Activated T-cell treated with anti-CD3 and anti-CD28 coated beads for 24 hours (primary cell): Measurements from ENCODE around the gene SPATA45.
"Not testable (repeated sequence)": the region's sequence is repeated elsewhere in the genome, so short reads cannot be mapped to it uniquely, and the experiment has no call there.

ENCODE experiments used
- DNase-seq: peaks from one replicate; pipeline ENCODE4 v3.0.0-alpha.2; 2020; ENCODE audit warnings: low read depth

SPATA45 gene

GRCh38 chr1:212847549-212847948, at the start of gene SPATA45:
Gene SPATA45, minus strand, starts transcription at chr1:212847649. Its CDS starts 11,500 bp downstream, at chr1:212836149.
- DNase-seq: no peak

GRCh38 chr1:212892108-212892507, 44.7 kb upstream of the SPATA45 start:
- DNase-seq: no peak

DNA sequence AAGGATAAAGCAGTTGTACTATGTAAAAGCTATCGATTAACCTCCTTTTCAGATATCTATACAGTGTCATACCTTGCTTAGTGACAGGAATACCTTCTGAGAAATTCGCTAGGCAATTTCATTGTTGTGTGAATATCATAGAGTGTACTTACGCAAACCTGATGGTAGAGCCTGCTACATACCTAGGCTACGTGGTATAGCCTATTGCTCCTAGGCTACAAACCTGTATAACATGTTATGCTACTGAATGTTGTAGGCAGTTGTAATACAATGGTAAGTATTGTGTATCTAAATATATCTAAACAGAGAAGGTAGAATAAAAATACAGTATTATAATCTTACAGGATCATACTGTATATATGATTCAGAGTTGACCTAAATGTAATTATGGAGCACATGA, 37.1 kb upstream of the SPATA45 start:
- no peak for DNase-seq

GRCh38 chr1:212879947-212880690, 32.7 kb upstream of the SPATA45 start:
- DNase-seq: no peak

DNA sequence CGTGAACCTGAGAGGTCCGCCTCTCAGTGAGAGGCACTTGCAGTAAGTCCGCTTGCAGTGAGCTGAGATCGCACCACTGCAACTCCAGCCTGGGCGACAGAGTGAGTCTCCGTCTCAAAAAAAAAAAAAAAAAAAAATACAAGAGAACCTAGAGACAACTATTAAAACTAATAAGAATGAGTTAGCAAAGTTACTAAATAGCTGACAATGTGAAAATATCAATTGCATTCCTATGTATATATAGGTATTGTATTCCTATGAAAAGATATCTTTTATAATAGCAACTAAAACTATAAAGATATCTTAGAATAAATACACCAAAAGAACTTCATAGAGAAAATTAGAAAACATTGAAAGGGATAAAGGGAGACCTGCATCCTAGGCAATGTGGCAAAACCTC, 31.0 kb upstream of the SPATA45 start:
- no peak for DNase-seq

- DNase-seq: no peak
Measured at GRCh38 chr1:212873518-212873917, 26.1 kb upstream of the SPATA45 start.

GRCh38 chr1:212871976-212872375, 24.5 kb upstream of the SPATA45 start:
- no peak for DNase-seq

GRCh38 chr1:212867192-212867591, 19.7 kb upstream of the SPATA45 start:
- DNase-seq: no peak

- DNase-seq: no peak
Measured at GRCh38 chr1:212864201-212864600, 16.8 kb upstream of the SPATA45 start.

DNA sequence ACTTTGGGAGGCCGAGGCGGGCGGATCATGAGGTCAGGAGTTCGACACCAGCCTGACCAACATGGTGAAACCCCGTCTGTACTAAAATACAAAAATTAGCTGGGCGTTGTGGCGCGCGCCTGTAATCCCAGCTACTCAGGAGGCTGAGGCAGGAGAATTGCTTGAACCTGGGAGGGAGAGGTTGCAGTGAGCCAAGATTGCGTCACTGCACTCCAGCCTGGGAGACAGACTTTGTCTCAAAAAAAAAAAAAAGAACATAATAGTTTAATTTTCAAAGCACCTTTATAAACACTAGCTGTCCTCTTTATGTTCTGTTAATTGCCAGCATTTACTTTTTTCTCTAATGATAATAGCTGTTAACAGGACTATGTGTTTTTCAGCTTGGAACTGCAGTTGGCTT, 15.9 kb upstream of the SPATA45 start:
- DNase-seq: not testable (repeated sequence)

GRCh38 chr1:212862111-212862690, 14.8 kb upstream of the SPATA45 start:
- DNase-seq: no peak

GRCh38 chr1:212860713-212861581, 13.5 kb upstream of the SPATA45 start:
- no peak for DNase-seq

GRCh38 chr1:212858461-212859265, 11.2 kb upstream of the SPATA45 start:
- peak; percentile 1 for DNase-seq

DNA sequence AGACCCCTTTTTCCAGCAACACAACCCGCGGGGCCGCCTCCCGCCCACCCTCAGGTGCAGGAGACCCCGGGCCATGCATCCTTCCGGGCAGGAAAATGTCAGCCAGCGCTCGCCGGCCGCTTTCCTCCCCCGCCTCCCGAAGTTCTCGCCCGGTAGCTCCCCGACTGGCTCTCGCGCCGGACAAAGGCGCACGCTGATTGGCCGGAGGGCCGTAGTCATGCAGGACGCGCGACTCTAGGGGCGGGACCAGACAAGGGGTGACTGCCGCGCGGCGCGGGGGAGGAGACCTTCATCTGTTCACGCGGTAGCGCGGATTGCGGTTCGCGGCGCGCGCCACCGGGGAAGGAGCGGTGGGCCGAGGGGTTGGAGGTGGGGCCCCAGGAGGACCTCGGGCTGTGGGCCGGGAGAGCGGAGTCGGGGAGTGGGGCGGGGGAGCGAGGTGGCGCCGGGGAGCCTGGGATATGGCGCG, 10.6 kb upstream of the SPATA45 start, which contains the start of gene FLVCR1:
Gene FLVCR1, plus strand, starts transcription at position 284 of the 469 bp plus-strand sequence. Its CDS starts 178 bp downstream, at position 462.
- DNase-seq: peak; percentile 92

DNA sequence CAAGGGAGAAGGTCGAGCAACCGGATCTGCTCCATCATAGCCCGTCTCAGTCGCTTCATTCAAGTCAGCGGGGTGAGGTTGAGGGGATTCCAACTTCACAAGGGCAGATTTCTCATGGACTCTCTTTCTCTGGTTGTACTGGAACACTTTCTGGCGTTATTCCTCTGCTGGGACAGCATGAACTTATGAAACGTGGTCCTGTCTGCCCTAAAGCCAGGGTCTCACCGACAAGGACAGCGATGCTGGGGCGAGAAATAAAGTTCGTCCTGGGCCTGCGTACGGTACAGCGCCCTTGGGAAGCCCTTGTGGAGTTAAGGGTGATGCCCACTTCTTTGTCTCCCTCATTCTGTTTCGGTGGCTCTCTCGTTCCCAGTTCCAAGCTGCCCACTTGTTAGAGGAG, 9.3 kb upstream of the SPATA45 start:
- DNase-seq: no peak

DNA sequence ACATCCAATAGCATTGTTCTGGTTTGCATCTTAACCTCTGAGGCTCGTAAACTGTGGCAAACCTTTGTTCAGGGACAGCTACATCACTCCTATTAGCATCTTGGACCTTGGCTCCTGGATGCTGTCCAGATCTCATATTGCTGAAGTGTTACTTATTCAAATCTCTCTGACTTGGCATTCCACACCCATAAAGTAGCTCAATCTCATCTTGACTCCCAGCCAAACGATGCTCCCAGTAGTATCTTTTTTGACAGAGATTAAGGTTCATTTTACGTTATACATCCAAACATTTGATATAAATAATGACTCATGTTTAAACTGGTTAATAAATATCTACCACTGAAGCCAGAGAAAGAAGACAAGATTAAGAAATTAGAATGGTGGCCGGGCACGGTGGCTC, 6.2 kb upstream of the SPATA45 start:
- no peak for DNase-seq

- no peak for DNase-seq
Measured at GRCh38 chr1:212852105-212852688, 4.7 kb upstream of the SPATA45 start.

DNA sequence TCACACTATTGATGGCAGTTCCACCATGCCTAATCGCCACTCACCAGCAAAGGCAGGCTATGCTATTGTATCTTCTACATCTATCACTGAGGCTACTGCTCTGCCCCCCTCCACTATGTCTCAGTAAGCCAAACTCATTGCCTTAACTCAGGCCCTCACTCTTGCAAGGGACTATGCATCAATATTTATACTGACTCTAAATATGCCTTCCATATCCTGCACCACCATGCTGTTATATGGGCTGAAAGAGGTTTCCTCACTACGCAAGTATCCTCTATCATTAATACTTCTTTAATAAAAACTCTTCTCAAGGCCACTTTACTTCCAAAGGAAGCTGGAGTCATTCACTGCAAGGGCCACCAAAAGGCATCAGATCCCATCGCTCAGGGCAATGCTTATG, 2.9 kb downstream of the SPATA45 start:
- not testable (repeated sequence) for DNase-seq

- no peak for DNase-seq
Measured at GRCh38 chr1:212838145-212838544, 9.3 kb downstream of the SPATA45 start.

DNA sequence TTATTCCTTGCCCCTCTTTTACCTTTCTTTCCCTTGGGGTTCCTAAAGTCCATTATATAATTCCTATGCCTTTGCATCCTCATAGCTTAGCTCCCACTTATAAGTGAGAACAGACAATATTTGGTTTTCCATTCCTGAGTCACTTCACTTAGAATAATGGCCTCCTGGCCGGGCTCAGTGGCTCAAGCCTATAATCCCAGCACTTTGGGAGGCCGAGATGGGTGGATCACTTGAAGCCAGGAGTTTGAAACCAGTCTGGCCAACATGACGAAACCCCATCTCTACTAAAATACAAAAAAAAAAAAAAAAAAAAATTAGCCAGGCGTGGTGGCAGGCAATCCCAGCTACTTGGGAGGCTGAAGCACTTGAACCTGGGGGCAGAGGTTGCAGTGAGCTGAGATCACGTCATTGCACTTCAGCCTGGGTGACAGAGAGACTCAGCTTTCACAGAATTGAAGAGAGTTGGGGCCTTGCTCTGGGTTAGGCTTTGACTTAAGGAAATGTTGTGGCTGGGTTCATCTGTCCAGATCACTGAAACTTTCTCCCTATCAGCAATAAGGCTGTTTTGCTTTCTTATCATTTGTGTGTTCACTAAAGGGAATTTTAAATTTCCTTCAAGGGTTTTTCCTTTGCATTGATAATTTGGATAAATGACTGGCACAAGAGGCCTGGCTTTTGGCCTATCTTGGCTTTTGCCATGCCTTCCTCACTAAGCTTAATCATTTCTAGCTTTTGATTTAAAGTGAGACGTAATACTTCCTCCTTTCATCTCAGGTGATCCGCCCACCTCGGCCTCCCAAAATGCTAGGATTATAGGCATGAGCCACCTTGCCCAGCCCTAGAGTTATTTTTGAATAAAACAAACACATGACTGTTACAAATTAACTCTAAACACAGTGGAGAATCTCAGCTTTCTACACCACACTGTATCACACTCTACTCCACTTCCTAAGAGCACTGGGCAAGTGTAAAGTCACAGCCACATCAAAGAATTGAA, 13.9 kb downstream of the SPATA45 start:
- DNase-seq: not testable (repeated sequence)
